CD4-positive, alpha-beta T cell (primary cell): ENCODE data around the gene MEIOC. TPM values are rescaled to one million over a fixed set of nuclear protein-coding genes. Genes with fewer than 3 reads are reported as not detected.

Source experiments
- ATAC-seq: fragments of 200-7000 bp; cut with Tn5 transposase; one replicate; pipeline ENCODE4 v1.10.0; 2022; ENCODE audit warnings: mild to moderate bottlenecking; ENCODE audit not compliant: poor library complexity
- CTCF ChIA-PET: fragments of 350-600 bp; sonication (Branson Sonifier 250); formaldehyde crosslinking; loops from one replicate; lab custom pipeline; 2021; ENCODE audit warnings: antibody characterized with exemption, inconsistent platforms; lab: Charles Lee
- POLR2A ChIA-PET: fragments of 350-600 bp; sonication (Branson Sonifier 250); formaldehyde crosslinking; loops from one replicate; lab custom pipeline; 2021; ENCODE audit warnings: antibody characterized with exemption, inconsistent platforms; lab: Charles Lee
- DNase-seq, 14 experiments: peaks; one replicate each; pipeline ENCODE4 v3.0.0-alpha.2; 2013 to 2020; ENCODE audit warnings: mixed read lengths in 2 of 14
- H3K27ac ChIP-seq, 2 donors: one replicate each; pipeline versions ENCODE4 v1.5.1 to v1.7.0; 2013; ENCODE audit warnings: low read length in 2 of 2, low read depth in 1 of 2, mild to moderate bottlenecking in 1 of 2
- H3K27me3 ChIP-seq, 2 experiments: 1 replicate in 1 of 2; 2 replicates in 1 of 2; pipeline versions ENCODE4 v1.6.1 to v1.7.0; 2013; ENCODE audit warnings: low read length in 2 of 2, control low read depth in 1 of 2, mild to moderate bottlenecking in 1 of 2, moderate library complexity in 1 of 2; ENCODE audit not compliant: insufficient read depth in 2 of 2, control insufficient read depth in 1 of 2
- H3K36me3 ChIP-seq: one replicate; pipeline ENCODE4 v1.6.1; 2013; ENCODE audit warnings: low read length, control low read depth; ENCODE audit not compliant: insufficient read depth
- H3K4me1 ChIP-seq: one replicate; pipeline ENCODE4 v1.6.1; 2013; ENCODE audit warnings: low read length, control low read depth; ENCODE audit not compliant: insufficient read depth
- H3K4me3 ChIP-seq: one replicate; pipeline ENCODE4 v1.5.1; 2013; ENCODE audit warnings: mild to moderate bottlenecking, low read length, moderate library complexity
- H3K9me3 ChIP-seq, 2 experiments: 1 replicate in 1 of 2; 2 replicates in 1 of 2; pipeline versions ENCODE4 v1.6.1 to v1.7.0; 2013; ENCODE audit warnings: low read length in 2 of 2, mild to moderate bottlenecking in 2 of 2, control low read depth in 1 of 2, moderate library complexity in 1 of 2; ENCODE audit not compliant: control insufficient read depth in 1 of 2, insufficient read depth in 1 of 2
- H3K27ac Mint-ChIP-seq: one replicate; pipeline ENCODE4 v1.8.0; 2020; ENCODE audit warnings: mixed read lengths
- H3K27me3 Mint-ChIP-seq: one replicate; pipeline ENCODE4 v1.8.0; 2021; ENCODE audit warnings: mixed read lengths
- H3K36me3 Mint-ChIP-seq: one replicate; pipeline ENCODE4 v1.8.0; 2021; ENCODE audit warnings: low read depth, mixed read lengths
- H3K4me1 Mint-ChIP-seq: one replicate; pipeline ENCODE4 v1.8.0; 2021; ENCODE audit warnings: low read depth, mixed read lengths
- H3K4me3 Mint-ChIP-seq: one replicate; pipeline ENCODE4 v1.8.0; 2020; ENCODE audit warnings: mild to moderate bottlenecking, mixed read lengths
- H3K9me3 Mint-ChIP-seq: one replicate; pipeline ENCODE4 v1.8.0; 2020; ENCODE audit warnings: mixed read lengths
- CTCF ChIP-seq: fragments of 200-600 bp; IDR thresholded peaks from one replicate; pipeline ENCODE4 v1.8.0; 2022; ENCODE audit warnings: antibody characterized with exemption, mild to moderate bottlenecking
- intact Hi-C, 2 experiments: fragments of 100-400 bp; cut with DNase I in 1 of 2; cut with micrococcal nuclease in 1 of 2; formaldehyde crosslinking; loops; one replicate each; pipeline versions ENCODE4 v1.15.1 to v1.9.0; 2023 to 2025; cut with DNase I, micrococcal nuclease
- total RNA-seq, 174 experiments: library from RNA in 2 of 174; stranded (reverse) in 2 of 174; gene quantifications; one replicate each; pipeline ENCODE4 v1.2.3 and lab custom pipeline; 2021 to 2026

The MEIOC gene
- total RNA-seq, 2 experiments from 2014 or later = 0.08 TPM; not detected in 1

GRCh38 chr17:44608727-44609435 is 47.4 kb upstream of the MEIOC start:
- no peak overlapping the region for H3K4me3 Mint-ChIP-seq
- no peak for DNase-seq
- H3K9me3 Mint-ChIP-seq = no peaks in the 10 kb centered on the region
- Histone ChIP-seq H3K27me3 (peaks cover 0 to 3% of the 10 kb centered on the region in 2 experiments), H3K4me1 (no peaks in the 10 kb centered on the region), H3K36me3 (no peaks in the 10 kb centered on the region), H3K27ac (no peak overlapping the region), H3K4me3 (no peak overlapping the region), H3K9me3 (no peaks in the 10 kb centered on the region)
- intact Hi-C loops = no loop called here
- peaks cover 23% of the 10 kb centered on the region for H3K27me3 Mint-ChIP-seq
- no peaks in the 10 kb centered on the region for H3K4me1 Mint-ChIP-seq
- H3K36me3 Mint-ChIP-seq = no peaks in the 10 kb centered on the region
- CTCF ChIA-PET = no interaction called here
- TF ChIP-seq CTCF = no peak
- ATAC-seq = no peak
- POLR2A ChIA-PET = no interaction called here
- H3K27ac Mint-ChIP-seq = no peak overlapping the region

- Mint-ChIP-seq H3K4me3 (no peak overlapping the region), H3K4me1 (no peaks in the 10 kb centered on the region), H3K27me3 (peaks cover 29% of the 10 kb centered on the region), H3K9me3 (no peaks in the 10 kb centered on the region), H3K27ac (no peak overlapping the region), H3K36me3 (no peaks in the 10 kb centered on the region)
- ChIA-PET POLR2A (no interaction called here), CTCF (no interaction called here)
- TF ChIP-seq CTCF = no peak
- H3K9me3 ChIP-seq = no peaks in the 10 kb centered on the region
- no peak for DNase-seq
- no peaks in the 10 kb centered on the region for H3K27me3 ChIP-seq
- H3K36me3 ChIP-seq = no peaks in the 10 kb centered on the region
- no peak overlapping the region for H3K27ac ChIP-seq
- H3K4me3 ChIP-seq = no peak overlapping the region
- ATAC-seq = no peak
- H3K4me1 ChIP-seq = no peaks in the 10 kb centered on the region
- intact Hi-C loops = no loop called here
Observed at GRCh38 chr17:44610331-44610730, 45.9 kb upstream of the MEIOC start.

GRCh38 chr17:44610871-44611270 is 45.4 kb upstream of the MEIOC start:
- peaks cover 29% of the 10 kb centered on the region for H3K27me3 Mint-ChIP-seq

More at GRCh38 chr17:44610871-44611270, 45.4 kb upstream of the MEIOC start:
- Mint-ChIP-seq H3K4me3 (no peak overlapping the region), H3K4me1 (no peaks in the 10 kb centered on the region), H3K36me3 (no peaks in the 10 kb centered on the region), H3K9me3 (no peaks in the 10 kb centered on the region), H3K27ac (no peak overlapping the region)
- intact Hi-C loops = no loop called here
- Histone ChIP-seq H3K27ac (no peak overlapping the region), H3K9me3 (no peaks in the 10 kb centered on the region), H3K4me1 (no peaks in the 10 kb centered on the region), H3K36me3 (no peaks in the 10 kb centered on the region), H3K27me3 (no peaks in the 10 kb centered on the region), H3K4me3 (no peak overlapping the region)
- DNase-seq (no peak), ATAC-seq (no peak)
- no peak for TF ChIP-seq CTCF
- POLR2A ChIA-PET = no interaction called here
- CTCF ChIA-PET = no interaction called here
